SK-N-SH (cell line): ENCODE results near the gene HERC3. TPM values are rescaled to one million over a fixed set of nuclear protein-coding genes. Genes with fewer than 3 reads are reported as not detected.
A peak's percentile ranks its signal among the peaks of the same experiment; 100 is the strongest.

ENCODE experiments used
- CTCF ChIA-PET: fragments of 300-600, 350-600 bp; formaldehyde crosslinking; extraction: SDS; loops from one replicate; lab custom pipeline; 2021; lab: Yijun Ruan, JAX
- POLR2A ChIA-PET: fragments of 350-600 bp; sonication (Branson Sonifier 250); formaldehyde crosslinking; extraction: SDS; loops from one replicate; lab custom pipeline; 2020; ENCODE audit warnings: antibody characterized with exemption, inconsistent platforms; lab: Yijun Ruan, JAX
- DNase-seq: peaks from one replicate; pipeline ENCODE4 v3.0.0; 2012
- H2AFZ ChIP-seq: fragments of 200-600 bp; sonication (generic); 2 replicates; pipeline ENCODE4 v1.8.1; 2016; ENCODE audit warnings: antibody characterized with exemption, mild to moderate bottlenecking, low read depth
- H3F3A ChIP-seq: fragments of 200-600 bp; sonication (generic); replicated peaks from 2 replicates; pipeline ENCODE3; 2016; ENCODE audit warnings: antibody characterized with exemption, mild to moderate bottlenecking; ENCODE audit not compliant: insufficient read depth
- H3K27ac ChIP-seq, 2 experiments: fragments of 200-500 bp in 1 of 2; fragments of 200-600 bp in 1 of 2; sonication (Bioruptor generic) in 1 of 2; sonication (generic), shearing (Covaris generic) in 1 of 2; 2 replicates each; pipeline versions ENCODE4 v1.5.1 to v1.6.1; 2014 to 2016; ENCODE audit warnings: low read depth in 2 of 2, inconsistent platforms in 1 of 2, low read length in 1 of 2, mild to moderate bottlenecking in 1 of 2, mixed read lengths in 1 of 2
- H3K27me3 ChIP-seq: fragments of 200-600 bp; sonication (generic), shearing (Covaris generic); 2 replicates; pipeline ENCODE4 v1.6.1; 2016; ENCODE audit warnings: mixed run types; ENCODE audit not compliant: insufficient read depth
- H3K36me3 ChIP-seq, 2 experiments: fragments of 200-500 bp in 1 of 2; fragments of 200-600 bp in 1 of 2; sonication (Bioruptor generic) in 1 of 2; sonication (generic) in 1 of 2; replicated peaks in 1 of 2; 2 replicates each; pipeline versions ENCODE3 to v1.5.1; 2014 to 2016; ENCODE audit warnings: low read length in 1 of 2, mild to moderate bottlenecking in 1 of 2; ENCODE audit not compliant: insufficient read depth in 2 of 2, control insufficient read depth in 1 of 2
- H3K4me1 ChIP-seq, 2 experiments: fragments of 200-500 bp in 1 of 2; fragments of 200-600 bp in 1 of 2; sonication (Bioruptor generic) in 1 of 2; sonication (generic), shearing (Covaris generic) in 1 of 2; 2 replicates each; pipeline versions ENCODE4 v1.5.1 to v1.6.1; 2014 to 2016; ENCODE audit warnings: low read depth in 1 of 2, low read length in 1 of 2, mixed run types in 1 of 2; ENCODE audit not compliant: insufficient read depth in 2 of 2, control insufficient read depth in 1 of 2
- H3K4me2 ChIP-seq: fragments of 200-600 bp; sonication (generic), shearing (Covaris generic); 2 replicates; pipeline ENCODE4 v1.6.1; 2017; ENCODE audit warnings: mixed run types
- H3K4me3 ChIP-seq, 2 experiments: fragments of 200-500 bp in 1 of 2; fragments of 200-600 bp in 1 of 2; sonication (Bioruptor generic) in 1 of 2; sonication (generic), shearing (Covaris generic) in 1 of 2; 2 replicates each; pipeline versions ENCODE4 v1.5.1 to v1.8.1; 2014 to 2016; ENCODE audit warnings: low read depth in 2 of 2, inconsistent platforms in 1 of 2, low read length in 1 of 2, mild to moderate bottlenecking in 1 of 2, mixed read lengths in 1 of 2, moderate library complexity in 1 of 2
- H3K79me2 ChIP-seq: fragments of 200-600 bp; sonication (generic); 2 replicates; pipeline ENCODE4 v1.8.1; 2017; ENCODE audit warnings: mild to moderate bottlenecking; ENCODE audit not compliant: insufficient read depth
- H3K9ac ChIP-seq: fragments of 200-600 bp; sonication (generic); 2 replicates; pipeline ENCODE4 v1.6.1; 2017; ENCODE audit warnings: mixed run types
- H3K9me2 ChIP-seq: fragments of 200-600 bp; sonication (generic); 2 replicates; pipeline ENCODE4 v1.6.1; 2017; ENCODE audit warnings: mixed run types
- H3K9me3 ChIP-seq: fragments of 200-600 bp; sonication (generic); 2 replicates; pipeline ENCODE4 v1.6.1; 2017; ENCODE audit warnings: mixed run types, mild to moderate bottlenecking, moderate library complexity
- H4K20me1 ChIP-seq: fragments of 200-600 bp; sonication (generic); 2 replicates; pipeline ENCODE4 v1.6.1; 2017; ENCODE audit warnings: mild to moderate bottlenecking, mixed run types; ENCODE audit not compliant: insufficient read depth
- CHD2 ChIP-seq: fragments of 150-350 bp; IDR thresholded peaks from 2 replicates; pipeline ENCODE4 v1.6.1; 2018; ENCODE audit warnings: low read length; ENCODE audit not compliant: partially characterized antibody
- EP300 ChIP-seq, 2 experiments: IDR thresholded peaks; 2 replicates each; pipeline versions ENCODE4 v1.4.0 to v1.6.1; 2012; ENCODE audit warnings: borderline replicate concordance in 1 of 2, low read depth in 1 of 2, low read length in 1 of 2
- FOSL2 ChIP-seq: IDR thresholded peaks from 2 replicates; pipeline ENCODE4 v1.4.0; 2012; ENCODE audit warnings: low read depth, mild to moderate bottlenecking, moderate library complexity, borderline replicate concordance
- JUND ChIP-seq: IDR thresholded peaks from 2 replicates; pipeline ENCODE4 v1.4.0; 2012
- NRF1 ChIP-seq: IDR thresholded peaks from 2 replicates; pipeline ENCODE4 v1.6.1; 2012; ENCODE audit warnings: low read depth, mild to moderate bottlenecking, low read length
- PBX3 ChIP-seq: IDR thresholded peaks from 2 replicates; pipeline ENCODE4; 2012
- POLR2AphosphoS5 ChIP-seq: IDR thresholded peaks from 2 replicates; pipeline ENCODE4 v1.6.1; 2012; ENCODE audit warnings: low read depth, low read length
- RCOR1 ChIP-seq: fragments of 150-350 bp; IDR thresholded peaks from 2 replicates; pipeline ENCODE4 v1.6.1; 2017; ENCODE audit warnings: antibody characterized with exemption, low read length
- REST ChIP-seq: IDR thresholded peaks from 2 replicates; pipeline ENCODE4 v1.6.1; 2012; ENCODE audit warnings: mild to moderate bottlenecking, low read depth, low read length, moderate library complexity
- SIN3A ChIP-seq: IDR thresholded peaks from 2 replicates; pipeline ENCODE4 v1.6.1; 2012; ENCODE audit warnings: low read depth, mild to moderate bottlenecking, low read length, moderate library complexity, borderline replicate concordance
- TCF12 ChIP-seq: IDR thresholded peaks from 2 replicates; pipeline ENCODE4 v1.4.0; 2012
- TEAD4 ChIP-seq: IDR thresholded peaks from 2 replicates; pipeline ENCODE4 v1.4.0; 2012; ENCODE audit warnings: mild to moderate bottlenecking, borderline replicate concordance; ENCODE audit not compliant: insufficient read depth
- USF1 ChIP-seq: IDR thresholded peaks from 2 replicates; pipeline ENCODE4 v1.4.0; 2012; ENCODE audit warnings: low read depth, borderline replicate concordance
- WGBS: methylation state at CpG from one replicate; pipeline ENCODE4 v1.1.6; 2017; ENCODE audit warnings: low lambda C conversion rate; 5-methylcytosine and 5-hydroxymethylcytosine counted together
- polyA plus RNA-seq, 3 experiments: library from polyadenylated mRNA; depleted of rRNA; stranded (reverse); fragments of >200 nt; gene quantifications; 2 replicates each; pipeline ENCODE4 v1.2.3, GENCODE V29; 2012

HERC3 gene
- polyA plus RNA-seq, 1 of the 3 experiments (the other 2 are of a cell fraction): 4.6 TPM

GRCh38 chr4:88629826-88630225 is 37.5 kb downstream of the HERC3 start:
- Histone ChIP-seq H3K27me3 (no peaks in the 10 kb centered on the region), H3K4me1 (peaks cover 0 to 12% of the 10 kb centered on the region in 2 experiments; a peak in 1 of 4 replicates), H3K9me2 (no peaks in the 10 kb centered on the region), H3K27ac (peak overlapping the region in 1 of 2 experiments; percentile 66; a peak in 2 of 4 replicates), H3K9ac (peak overlapping the region; percentile 12; the same call in 1 of the 2 replicates), H3K4me3 (no peak overlapping the region), H3K9me3 (peaks cover 3% of the 10 kb centered on the region; the same call in 1 of the 2 replicates), H2AFZ (no peak overlapping the region), H4K20me1 (no peaks in the 10 kb centered on the region), H3K36me3 (peaks cover 0 to 8% of the 10 kb centered on the region in 2 experiments), H3F3A (peaks cover 15% of the 10 kb centered on the region), H3K79me2 (peaks cover 15% of the 10 kb centered on the region), H3K4me2 (no peak overlapping the region)
- POLR2A ChIA-PET: no interaction called here
- no peak for DNase-seq
- CTCF ChIA-PET: interaction anchor here (0.7 kb wide), 1 partner anchor 84 kb away, joined by 3 read pairs; no protein-coding TSS in a partner anchor
- TF ChIP-seq USF1 (no peak), NRF1 (no peak), REST (no peak), RCOR1 (no peak)

- Histone ChIP-seq H4K20me1 (no peaks in the 10 kb centered on the region), H3K4me1 (peaks cover 0 to 12% of the 10 kb centered on the region in 2 experiments; a peak in 1 of 4 replicates), H3K4me3 (no peak overlapping the region), H3K27me3 (no peaks in the 10 kb centered on the region), H2AFZ (no peak overlapping the region), H3K27ac (peak overlapping the region in 1 of 2 experiments; percentile 66; a peak in 2 of 4 replicates), H3K4me2 (no peak overlapping the region), H3K36me3 (peaks cover 0 to 8% of the 10 kb centered on the region in 2 experiments), H3F3A (peaks cover 15% of the 10 kb centered on the region), H3K9me3 (no peaks in the 10 kb centered on the region), H3K9ac (peak overlapping the region; percentile 25; the same call in 1 of the 2 replicates), H3K79me2 (peaks cover 14% of the 10 kb centered on the region), H3K9me2 (no peaks in the 10 kb centered on the region)
- TF ChIP-seq POLR2AphosphoS5 (no peak), TCF12 (peak; percentile 53; the same call in 1 of the 2 replicates), EP300 (IDR thresholded peaks at IDR 0.05; ENCODE audit: borderline replicate concordance in 1 of 2, low read depth in 1 of 2, low read length in 1 of 2) (peak in 1 of 2 experiments; percentile 26; a peak in 1 of 4 replicates), TEAD4 (no peak), JUND (peak; percentile 56), FOSL2 (peak; percentile 72), SIN3A (no peak), CHD2 (no peak), PBX3 (peak; percentile 73)
- CTCF ChIA-PET: interaction anchor here (1.1 to 1.2 kb wide), 3 partner anchors 29 to 188 kb away, joined by 3 read pairs; partner anchors contain the start of gene HERC3
- WGBS: 27% methylated on average over 2 of the region's 2 CpGs
- no peak for DNase-seq
- POLR2A ChIA-PET: no interaction called here
Measured at GRCh38 chr4:88630756-88631155, 38.5 kb downstream of the HERC3 start.
